HG02678 (cell line): ENCODE results near the gene TPSAB1.
"Not testable (repeated sequence)": the region's sequence is repeated elsewhere in the genome, so short reads cannot be mapped to it uniquely, and the experiment has no call there.

Experiments used
- ATAC-seq: cut with Tn5 transposase; IDR thresholded peaks from one replicate; pipeline ENCODE4 v1.9.1; 2021; ENCODE audit warnings: mild to moderate bottlenecking, moderate library complexity; ENCODE audit not compliant: unreplicated experiment

Gene TPSAB1

DNA sequence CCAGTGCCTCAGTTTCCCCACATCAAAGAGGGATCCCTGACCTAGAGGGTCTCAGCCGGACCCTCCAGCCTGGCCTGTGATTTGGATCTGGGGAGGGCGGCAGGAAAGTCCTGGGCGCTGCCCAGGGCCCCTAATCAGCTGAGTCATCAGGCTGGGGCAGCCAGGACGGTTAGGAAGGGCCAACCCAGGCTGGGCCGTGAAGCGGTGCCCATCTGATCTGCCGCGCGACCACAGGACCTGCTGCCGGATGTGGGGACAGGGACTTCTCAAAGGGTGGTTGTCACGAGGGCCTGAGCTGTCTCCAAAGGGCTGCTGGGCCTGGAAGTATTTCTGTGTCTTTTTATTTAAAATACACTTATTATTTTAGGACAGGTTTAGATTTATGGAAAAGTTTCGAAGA, 4.4 kb downstream of the TPSAB1 start:
- ATAC-seq = no peak

DNA sequence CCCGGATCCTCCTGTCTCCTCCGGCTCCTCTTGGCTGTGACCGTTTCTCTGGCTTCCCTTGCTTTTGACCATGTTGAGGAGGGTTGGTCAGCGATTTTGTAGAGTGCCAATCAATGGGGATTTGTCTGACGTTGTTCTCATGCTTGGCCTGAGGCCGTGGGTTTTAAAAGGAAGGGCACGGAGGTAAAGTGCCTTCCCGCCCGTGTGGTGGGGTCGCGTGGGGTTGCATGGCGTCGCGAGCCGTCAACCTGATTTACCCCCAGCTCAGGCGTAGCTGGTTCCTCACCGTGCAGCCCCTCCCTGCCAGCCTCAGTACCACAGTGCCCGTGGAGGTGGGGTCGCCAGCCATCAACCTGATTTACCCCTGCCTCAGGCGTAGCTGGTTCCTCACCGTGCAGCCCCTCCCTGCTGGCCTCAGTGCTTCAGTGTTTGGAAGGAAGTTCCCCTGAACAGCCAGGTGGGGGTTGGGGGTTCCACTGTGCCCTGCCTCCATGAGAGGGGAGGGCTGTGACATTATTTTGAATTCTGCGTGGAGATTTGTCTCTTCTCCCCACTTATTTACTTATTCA, 5.0 kb downstream of the TPSAB1 start:
- no peak for ATAC-seq

GRCh38 chr16:1247903-1248537, 7.5 kb downstream of the TPSAB1 start:
- ATAC-seq = not testable (repeated sequence)

- not testable (repeated sequence) for ATAC-seq
Measured at GRCh38 chr16:1249031-1249755, 8.7 kb downstream of the TPSAB1 start.

DNA sequence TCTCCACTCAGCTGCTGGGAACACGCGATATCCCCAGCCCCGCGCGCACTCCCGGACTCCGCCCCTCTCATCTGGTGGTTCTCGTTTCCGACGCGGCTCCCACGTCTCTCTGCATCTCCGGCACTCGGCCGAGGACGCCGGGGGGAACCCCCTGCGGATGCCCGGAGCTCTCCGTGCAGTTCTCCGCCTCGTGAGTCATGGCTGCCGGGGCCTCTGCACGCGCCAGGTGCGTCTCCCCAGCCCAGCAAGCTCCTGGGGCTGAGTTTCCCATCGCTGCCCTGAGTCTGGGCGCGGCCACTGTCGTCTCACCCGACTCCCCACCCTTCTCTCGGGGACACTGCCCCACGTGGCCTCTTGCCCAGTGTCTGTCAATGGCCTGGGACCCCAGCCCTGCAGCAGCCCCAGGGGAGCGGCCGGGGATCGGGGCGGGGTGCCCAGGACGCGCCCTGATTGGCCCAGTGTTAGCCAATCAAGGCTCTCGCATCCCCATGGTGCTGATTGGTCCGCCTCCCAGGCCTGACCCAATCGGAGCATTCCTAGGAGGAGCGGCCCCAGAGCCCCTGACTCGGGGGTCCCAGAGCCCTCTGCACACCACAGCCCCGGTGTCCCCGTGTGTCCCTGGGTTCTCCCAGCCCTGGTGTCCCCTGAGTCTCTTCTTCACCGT, 13.3 kb downstream of the TPSAB1 start:
- not testable (repeated sequence) for ATAC-seq

DNA sequence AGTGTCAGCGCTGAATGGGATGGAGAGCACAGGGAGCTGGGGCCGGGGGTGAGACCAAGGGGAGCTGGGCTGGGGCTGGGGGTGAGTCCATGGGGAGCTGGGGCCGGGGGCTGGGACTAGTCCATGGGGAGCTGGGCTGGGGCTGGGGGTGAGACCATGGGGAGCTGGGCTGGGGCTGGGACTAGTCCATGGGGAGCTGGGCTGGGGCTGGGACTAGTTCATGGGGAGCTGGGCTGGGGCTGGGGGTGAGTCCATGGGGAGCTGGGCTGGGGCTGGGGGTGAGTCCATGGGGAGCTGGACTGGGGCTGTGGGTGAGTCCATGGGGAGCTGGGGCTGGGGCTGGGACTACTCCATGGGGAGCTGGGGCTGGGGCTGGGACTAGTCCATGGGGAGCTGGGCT, 14.3 kb downstream of the TPSAB1 start:
- ATAC-seq = not testable (repeated sequence)

DNA sequence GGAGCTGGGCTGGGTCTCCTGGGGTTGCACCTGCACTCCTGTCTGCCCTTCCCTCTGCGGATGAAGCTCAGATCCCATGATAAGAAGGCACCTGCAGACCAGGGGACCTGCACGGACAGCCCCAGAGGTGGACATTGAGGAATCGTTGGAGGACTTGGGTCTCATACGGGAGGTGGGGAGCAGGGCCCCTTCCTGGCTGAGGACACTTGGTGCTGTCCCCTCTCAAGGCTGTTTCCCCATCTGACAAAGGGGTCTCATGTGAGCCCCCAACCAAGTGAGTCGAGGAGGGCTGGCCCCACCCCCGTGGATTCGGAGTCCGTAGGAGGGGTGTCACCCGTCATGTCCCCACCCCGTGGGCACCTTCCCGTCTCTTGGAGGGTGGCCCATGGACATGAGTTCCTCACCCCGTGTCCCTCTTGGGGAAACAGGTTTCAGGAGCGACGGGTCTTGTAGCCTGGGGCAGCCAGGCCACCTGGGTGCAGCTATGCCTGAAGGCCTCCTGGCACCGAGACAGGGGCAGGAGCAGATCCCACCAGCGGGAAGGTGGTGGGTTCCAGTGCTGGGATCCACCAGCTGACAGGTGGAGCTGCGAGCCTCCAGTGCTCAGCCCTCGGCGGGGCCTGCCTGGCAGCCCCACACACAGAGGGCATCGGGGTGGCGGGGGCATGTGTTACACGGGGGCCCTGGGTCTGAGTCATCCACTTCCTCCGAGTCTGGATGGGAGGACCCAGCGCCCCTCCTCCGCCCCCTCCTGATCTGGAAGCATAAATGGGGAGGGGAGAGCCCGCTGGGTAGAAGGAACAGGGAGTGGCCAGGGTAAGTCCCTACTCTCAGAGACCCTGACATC, 15.0 kb downstream of the TPSAB1 start, which contains the start of gene TPSD1:
Gene TPSD1, plus strand, starts transcription at position 794 of the 847 bp plus-strand sequence. CDS start 212 bp downstream, outside the sequence.
- not testable (repeated sequence) for ATAC-seq

GRCh38 chr16:1256296-1256873, 15.9 kb downstream of the TPSAB1 start:
- not testable (repeated sequence) for ATAC-seq

GRCh38 chr16:1256874-1257322, 16.4 kb downstream of the TPSAB1 start:
- no peak for ATAC-seq

DNA sequence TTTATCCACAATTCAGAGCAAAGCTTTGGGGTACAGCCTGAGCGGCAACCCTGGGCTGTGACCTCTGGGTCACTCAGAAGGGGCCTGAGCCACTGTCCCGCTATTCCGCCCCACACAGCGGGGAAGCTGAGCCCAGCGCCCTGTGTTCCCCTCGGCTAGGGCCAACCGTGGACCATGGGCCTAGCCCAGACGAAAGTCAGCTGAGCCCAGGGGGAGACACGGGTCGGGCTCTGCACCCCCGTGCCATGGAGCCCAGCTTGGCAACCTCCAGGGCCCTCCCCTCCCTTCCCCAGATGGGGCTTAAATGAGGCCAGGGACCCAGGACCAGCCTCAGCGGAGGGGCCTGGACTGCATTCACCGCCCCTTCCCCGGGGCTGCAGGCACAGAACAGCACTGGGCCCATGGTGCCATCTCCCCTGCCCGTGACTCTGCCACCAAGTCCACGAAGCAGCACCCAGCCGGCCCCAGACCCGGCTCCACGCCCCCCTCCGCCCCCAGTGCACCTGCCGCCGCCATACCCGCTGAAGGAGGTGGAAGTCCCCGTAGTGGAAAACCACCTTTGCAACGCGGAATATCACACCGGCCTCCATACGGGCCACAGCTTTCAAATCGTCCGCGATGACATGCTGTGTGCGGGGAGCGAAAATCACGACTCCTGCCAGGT, 17.2 kb downstream of the TPSAB1 start:
- ATAC-seq = no peak

DNA sequence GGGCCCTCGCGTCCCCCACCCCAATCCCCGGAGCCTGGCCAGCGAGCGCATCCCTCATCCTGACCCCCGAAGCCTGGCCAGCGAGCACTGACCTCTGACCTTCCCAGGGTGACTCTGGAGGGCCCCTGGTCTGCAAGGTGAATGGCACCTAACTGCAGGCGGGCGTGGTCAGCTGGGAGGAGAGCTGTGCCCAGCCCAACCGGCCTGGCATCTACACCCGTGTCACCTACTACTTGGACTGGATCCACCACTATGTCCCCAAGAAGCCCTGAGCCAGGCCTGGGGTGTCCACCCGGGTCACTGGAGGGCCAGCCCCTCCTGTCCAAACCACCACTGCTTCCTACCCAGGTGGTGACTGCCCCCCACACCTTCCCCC, 17.7 kb downstream of the TPSAB1 start:
- ATAC-seq = no peak

DNA sequence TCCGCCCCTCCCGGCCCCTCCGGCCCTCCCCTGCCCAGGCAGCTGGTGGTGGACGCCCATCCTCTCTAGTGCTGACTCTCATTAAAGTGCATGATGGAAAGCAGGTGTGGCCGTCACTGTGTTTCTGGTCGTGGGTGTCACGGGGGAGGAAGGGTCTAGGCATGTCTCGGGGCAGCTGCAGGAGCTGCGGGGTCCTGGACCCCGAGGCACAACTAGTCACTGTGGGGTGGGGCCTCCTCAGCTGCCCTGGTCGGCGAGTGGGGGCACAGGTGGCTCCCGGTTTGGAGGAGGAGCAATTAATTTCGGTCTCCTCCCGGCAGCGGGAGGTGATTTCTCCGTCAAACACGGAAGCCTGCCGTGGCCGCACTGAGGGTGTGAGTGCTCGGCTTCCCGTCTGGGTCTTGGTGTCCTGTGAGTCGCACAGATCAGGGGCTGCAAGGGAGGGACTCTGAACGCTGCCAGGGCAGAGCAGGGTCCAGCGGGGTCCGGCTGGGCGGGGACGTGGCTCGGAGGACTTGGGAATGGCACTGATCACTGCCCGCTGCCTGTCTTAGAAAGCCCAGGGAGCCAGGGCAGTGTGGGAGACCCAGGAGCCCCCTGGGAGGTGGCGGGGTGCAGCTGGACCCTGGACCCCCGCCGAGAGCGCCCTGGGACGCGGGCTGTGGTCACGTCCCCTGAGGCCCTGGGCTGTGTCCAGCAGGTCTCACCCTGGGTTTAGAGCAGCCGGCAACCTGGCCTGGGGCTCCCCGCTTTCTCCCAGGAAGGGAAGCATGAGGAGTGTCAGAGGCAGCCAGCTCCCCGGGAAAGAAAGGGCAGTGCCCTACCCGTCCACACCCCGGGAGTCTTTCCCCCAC, 18.6 kb downstream of the TPSAB1 start:
- ATAC-seq = no peak

DNA sequence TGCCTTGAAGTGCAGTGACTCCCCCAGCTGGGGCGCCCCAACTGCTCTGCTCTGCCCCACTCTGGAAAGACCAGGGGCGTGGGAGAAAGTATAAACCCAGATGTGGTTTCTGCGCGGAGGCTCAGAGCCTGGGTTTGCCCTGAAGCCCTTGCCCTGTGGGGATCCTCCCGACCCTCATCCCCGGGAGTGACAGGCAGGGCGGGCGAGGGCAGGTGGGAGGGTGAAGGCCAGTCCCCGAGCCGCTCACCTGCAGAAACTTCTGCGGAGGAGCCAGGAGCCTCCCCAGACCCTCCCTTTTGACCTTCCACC, 19.2 kb downstream of the TPSAB1 start:
- ATAC-seq = no peak

DNA sequence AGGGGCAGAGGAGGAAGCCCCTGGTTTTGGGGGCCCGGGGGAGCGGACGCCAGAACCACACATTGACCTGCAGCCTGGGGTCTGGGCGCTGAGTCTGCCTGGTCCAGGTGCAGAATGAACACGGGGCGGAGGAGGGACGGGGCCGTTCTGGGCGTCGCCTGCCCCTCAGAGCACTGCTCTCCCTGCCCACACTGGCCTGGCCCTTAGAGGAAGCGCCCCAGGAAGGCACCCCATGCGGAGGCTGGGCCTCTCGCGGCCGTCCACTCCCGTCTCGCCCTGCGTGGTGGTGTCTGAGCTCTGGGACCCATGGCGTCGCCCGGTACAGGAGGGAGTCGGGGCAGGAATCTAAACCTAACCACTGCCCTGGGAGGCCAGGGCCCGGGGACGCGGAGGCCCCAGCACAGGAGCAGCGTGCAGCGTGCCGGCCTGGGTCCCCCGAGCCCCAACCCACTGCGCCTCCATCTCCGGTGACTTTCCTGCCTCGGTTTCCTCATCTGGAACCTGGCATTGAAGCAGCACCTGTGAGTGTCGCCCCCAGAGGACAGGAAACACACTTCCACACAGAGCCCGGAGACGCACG, 19.7 kb downstream of the TPSAB1 start:
- ATAC-seq = no peak

- ATAC-seq = no peak
Measured at GRCh38 chr16:1261131-1261892, 20.8 kb downstream of the TPSAB1 start.

DNA sequence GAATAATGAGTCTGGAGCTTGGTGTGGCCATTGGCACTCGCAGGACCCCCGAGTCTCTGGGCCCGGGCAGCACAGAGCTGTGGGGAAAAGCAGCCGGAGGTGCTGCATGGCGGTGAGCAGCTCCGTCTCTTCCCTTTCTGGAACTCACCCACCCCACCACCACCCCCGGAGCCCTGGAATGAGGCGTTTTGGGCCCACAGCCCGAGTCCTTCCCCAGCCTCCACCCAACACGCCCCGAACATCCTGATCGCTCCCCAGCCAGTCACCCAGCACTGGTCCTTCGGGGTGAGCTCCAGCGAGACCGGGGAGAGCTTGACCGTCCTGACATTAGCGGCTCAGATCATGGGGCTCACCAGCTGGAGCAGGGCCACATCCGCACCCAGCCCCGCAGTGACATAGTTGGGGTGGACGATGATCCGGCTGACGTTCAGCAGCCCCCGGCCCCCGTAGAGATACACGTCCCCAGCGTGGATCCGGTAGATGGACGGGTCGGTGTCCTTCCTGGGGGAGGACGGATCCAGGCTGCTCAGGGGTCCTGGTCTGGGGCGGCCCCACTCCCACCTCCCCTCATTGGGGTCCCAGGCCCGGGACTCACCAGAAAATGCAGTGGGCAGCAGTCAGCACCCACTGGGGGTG, 21.8 kb downstream of the TPSAB1 start:
- ATAC-seq = no peak

DNA sequence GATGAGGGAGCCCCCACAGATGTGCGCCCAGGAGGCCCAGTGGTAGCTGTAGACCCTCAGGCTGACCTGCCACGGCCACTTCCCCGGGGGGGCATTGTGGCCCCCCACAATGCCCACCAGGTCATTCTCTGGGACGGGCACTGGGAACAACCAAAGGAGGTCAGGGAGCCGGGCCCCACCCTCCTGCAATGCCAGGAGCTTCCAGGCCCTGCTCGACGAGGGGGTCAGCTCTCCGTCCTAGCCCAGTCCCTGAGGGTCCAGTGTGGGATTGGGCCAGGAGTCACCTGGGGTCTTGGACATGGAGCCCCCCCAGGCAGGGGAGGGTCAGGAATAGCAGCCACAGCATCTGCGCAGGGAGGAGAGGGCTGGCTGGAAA, 22.3 kb downstream of the TPSAB1 start:
- no peak for ATAC-seq
